H9 (cell line): ENCODE data around the gene ZBP1. TPM values are rescaled to one million over a fixed set of nuclear protein-coding genes. Genes with fewer than 3 reads are reported as not detected.

Experiments
- DNase-seq: peaks from one replicate; pipeline ENCODE4 v3.0.0-alpha.2; 2017
- H2AFZ ChIP-seq: one replicate; pipeline ENCODE4 v1.6.1; 2013; ENCODE audit warnings: mild to moderate bottlenecking, low read length, control low read depth, moderate library complexity
- H2AK5ac ChIP-seq: 2 replicates; pipeline ENCODE4 v1.6.1; 2013; ENCODE audit warnings: low read length, control low read depth, mixed read lengths; ENCODE audit not compliant: insufficient read length
- H2BK120ac ChIP-seq: one replicate; pipeline ENCODE4 v1.6.1; 2013; ENCODE audit warnings: low read depth, mild to moderate bottlenecking, low read length, control low read depth, inconsistent platforms; ENCODE audit not compliant: poor library complexity, severe bottlenecking
- H2BK12ac ChIP-seq: 2 replicates; pipeline ENCODE4 v1.6.1; 2013; ENCODE audit warnings: low read length, control low read depth, mixed read lengths, low read depth; ENCODE audit not compliant: insufficient read length
- H2BK15ac ChIP-seq: 2 replicates; pipeline ENCODE4 v1.6.1; 2013; ENCODE audit warnings: low read depth, low read length, control low read depth
- H2BK20ac ChIP-seq: one replicate; pipeline ENCODE4 v1.6.1; 2013; ENCODE audit warnings: low read depth, mild to moderate bottlenecking, low read length, control low read depth, inconsistent platforms; ENCODE audit not compliant: poor library complexity, severe bottlenecking
- H2BK5ac ChIP-seq: 2 replicates; pipeline ENCODE4 v1.6.1; 2013; ENCODE audit warnings: low read length, control low read depth, mixed read lengths; ENCODE audit not compliant: insufficient read length
- H3K14ac ChIP-seq: 2 replicates; pipeline ENCODE4 v1.6.1; 2013; ENCODE audit warnings: low read length, control low read depth; ENCODE audit not compliant: insufficient read depth
- H3K18ac ChIP-seq: 2 replicates; pipeline ENCODE4 v1.6.1; 2013; ENCODE audit warnings: low read depth, mild to moderate bottlenecking, mixed read lengths, low read length, control low read depth; ENCODE audit not compliant: insufficient read length
- H3K23ac ChIP-seq: 2 replicates; pipeline ENCODE4 v1.6.1; 2013; ENCODE audit warnings: low read length, control low read depth, mixed read lengths, low read depth; ENCODE audit not compliant: insufficient read length
- H3K23me2 ChIP-seq: 2 replicates; pipeline ENCODE4 v1.6.1; 2013; ENCODE audit warnings: low read depth, mild to moderate bottlenecking, mixed read lengths, low read length, control low read depth; ENCODE audit not compliant: insufficient read length, poor library complexity, severe bottlenecking
- H3K27ac ChIP-seq: 2 replicates; pipeline ENCODE4 v1.5.1; 2013; ENCODE audit warnings: low read length, control low read depth, mixed read lengths, low read depth; ENCODE audit not compliant: insufficient read length
- H3K27me3 ChIP-seq: 2 replicates; pipeline ENCODE4 v1.6.1; 2013; ENCODE audit warnings: low read length, control low read depth, inconsistent platforms; ENCODE audit not compliant: insufficient read depth
- H3K4ac ChIP-seq: 2 replicates; pipeline ENCODE4 v1.6.1; 2013; ENCODE audit warnings: low read depth, mild to moderate bottlenecking, control low read depth, inconsistent platforms, low read length, moderate library complexity
- H3K4me1 ChIP-seq: 2 replicates; pipeline ENCODE4 v1.6.1; 2013; ENCODE audit warnings: low read length, control low read depth, inconsistent platforms; ENCODE audit not compliant: insufficient read depth
- H3K4me2 ChIP-seq: 2 replicates; pipeline ENCODE4 v1.6.1; 2013; ENCODE audit warnings: low read length, control low read depth, mixed read lengths; ENCODE audit not compliant: insufficient read length, insufficient read depth
- H3K56ac ChIP-seq: 2 replicates; pipeline ENCODE4 v1.6.1; 2013; ENCODE audit warnings: low read depth, mild to moderate bottlenecking, mixed read lengths, low read length, control low read depth; ENCODE audit not compliant: insufficient read length
- H3K79me1 ChIP-seq: 2 replicates; pipeline ENCODE4 v1.6.1; 2013; ENCODE audit warnings: low read depth, mild to moderate bottlenecking, moderate library complexity, low read length, control low read depth, inconsistent platforms; ENCODE audit not compliant: insufficient read depth, poor library complexity, severe bottlenecking
- H3K79me2 ChIP-seq: 2 replicates; pipeline ENCODE4 v1.6.1; 2013; ENCODE audit warnings: low read length, control low read depth, inconsistent platforms; ENCODE audit not compliant: insufficient read depth
- H3K9ac ChIP-seq: 2 replicates; pipeline ENCODE4 v1.6.1; 2013; ENCODE audit warnings: low read length, control low read depth, mixed read lengths; ENCODE audit not compliant: insufficient read length; ENCODE audit errors: extremely low read depth
- H3K9me3 ChIP-seq: one replicate; pipeline ENCODE4 v1.6.1; 2013; ENCODE audit warnings: low read depth, low read length, inconsistent platforms; ENCODE audit not compliant: control insufficient read depth
- H3T11ph ChIP-seq: one replicate; pipeline ENCODE4 v1.6.1; 2013; ENCODE audit warnings: mild to moderate bottlenecking, low read length, control low read depth, inconsistent platforms
- H4K20me1 ChIP-seq: one replicate; pipeline ENCODE4 v1.6.1; 2013; ENCODE audit not compliant: control insufficient read depth, insufficient read length, insufficient read depth
- H4K5ac ChIP-seq: 2 replicates; pipeline ENCODE4 v1.6.1; 2013; ENCODE audit warnings: low read depth, mild to moderate bottlenecking, mixed read lengths, low read length, control low read depth; ENCODE audit not compliant: insufficient read length
- H4K8ac ChIP-seq: replicated peaks from 2 replicates; pipeline ENCODE4 v1.6.1; 2013; ENCODE audit warnings: low read length, control low read depth, mixed read lengths, low read depth; ENCODE audit not compliant: insufficient read length
- H4K91ac ChIP-seq: 2 replicates; pipeline ENCODE4 v1.6.1; 2013; ENCODE audit warnings: low read depth, mild to moderate bottlenecking, moderate library complexity, mixed read lengths, low read length, control low read depth; ENCODE audit not compliant: insufficient read length
- H3K27ac Mint-ChIP-seq, 3 experiments: 2 replicates in 2 of 3; 3 replicates in 1 of 3; pipeline ENCODE4 v1.8.0; 2020 to 2021; ENCODE audit warnings: mixed read lengths in 3 of 3, mild to moderate bottlenecking in 1 of 3, moderate library complexity in 1 of 3
- H3K27me3 Mint-ChIP-seq: 2 replicates; pipeline ENCODE4 v1.8.0; 2021; ENCODE audit warnings: low read depth, mild to moderate bottlenecking, moderate library complexity, mixed read lengths
- H3K36me3 Mint-ChIP-seq, 3 experiments: 2 replicates in 2 of 3; 3 replicates in 1 of 3; pipeline ENCODE4 v1.8.0; 2020 to 2021; ENCODE audit warnings: low read depth in 3 of 3, mixed read lengths in 3 of 3; ENCODE audit not compliant: insufficient read depth in 1 of 3
- H3K4me1 Mint-ChIP-seq, 2 experiments: 2 replicates each; pipeline ENCODE4 v1.8.0; 2020; ENCODE audit warnings: mixed read lengths in 2 of 2
- H3K4me3 Mint-ChIP-seq, 2 experiments: 2 replicates in 1 of 2; 3 replicates in 1 of 2; pipeline ENCODE4 v1.8.0; 2020 to 2021; ENCODE audit warnings: mild to moderate bottlenecking in 2 of 2, mixed read lengths in 2 of 2, moderate library complexity in 1 of 2
- H3K9me3 Mint-ChIP-seq, 2 experiments: 2 replicates in 1 of 2; 3 replicates in 1 of 2; pipeline ENCODE4 v1.8.0; 2020; ENCODE audit warnings: mild to moderate bottlenecking in 2 of 2, mixed read lengths in 2 of 2, moderate library complexity in 1 of 2
- CTCF ChIP-seq: fragments of 200-600 bp; sonication (generic); conservative IDR thresholded peaks from 3 replicates; pipeline ENCODE4 v1.8.0; 2021; ENCODE audit warnings: antibody characterized with exemption, mild to moderate bottlenecking
- WGBS: extraction: QIAGEN DNeasy Blood & Tissue Kit; methylation state at CpG from one replicate; pipeline ENCODE4 v1.1.7; 2013; ENCODE audit warnings: missing lambda C conversion rate, low lambda C conversion rate, mixed read lengths; ENCODE audit not compliant: insufficient read length; ENCODE audit errors: extremely low coverage; 5-methylcytosine and 5-hydroxymethylcytosine counted together
- total RNA-seq: library from RNA; stranded (reverse); gene quantifications from 2 replicates; pipeline ENCODE4 v1.2.1, GENCODE V29; 2021

Gene ZBP1
- total RNA-seq, 1 experiment from 2014 or later: not detected

- peaks cover 0 to 8% (median 0%) of the 10 kb centered on the region in 3 experiments; a peak in 3 of 7 replicates for H3K36me3 Mint-ChIP-seq
- Histone ChIP-seq H3K18ac (no peak overlapping the region), H3K79me2 (peaks cover 20% of the 10 kb centered on the region; the same call in 1 of the 2 replicates), H2BK5ac (no peak overlapping the region), H4K91ac (no peak overlapping the region), H3K23ac (no peak overlapping the region), H4K5ac (no peak overlapping the region), H2BK15ac (no peak overlapping the region), H3K14ac (no peak overlapping the region), H3K27ac (no peak overlapping the region), H3K4ac (no peak overlapping the region), H3K4me1 (no peaks in the 10 kb centered on the region; the same call in 1 of the 2 replicates), H2AK5ac (no peak overlapping the region), H4K20me1 (no peaks in the 10 kb centered on the region), H3T11ph (no peak overlapping the region), H4K8ac (no peak overlapping the region), H2BK20ac (no peak overlapping the region), H3K4me2 (no peak overlapping the region), H3K23me2 (no peaks in the 10 kb centered on the region), H2BK120ac (no peak overlapping the region), H3K56ac (no peak overlapping the region), H3K79me1 (no peaks in the 10 kb centered on the region), H2BK12ac (no peak overlapping the region), H3K27me3 (no peaks in the 10 kb centered on the region), H3K9me3 (no peaks in the 10 kb centered on the region), H2AFZ (no peak overlapping the region), H3K9ac (no peak overlapping the region)
- no peaks in the 10 kb centered on the region for H3K27me3 Mint-ChIP-seq
- no peak overlapping the region; a peak in 1 of 7 replicates for H3K27ac Mint-ChIP-seq
- TF ChIP-seq CTCF: no peak
- H3K4me1 Mint-ChIP-seq: peaks cover 54 to 58% of the 10 kb centered on the region in 2 experiments
- WGBS: no CpG with 5 or more reads among the region's 21 CpGs
- DNase-seq: no peak
- peak overlapping the region in 1 of 2 experiments; percentile 41; a peak in 1 of 5 replicates for H3K4me3 Mint-ChIP-seq
- no peaks in the 10 kb centered on the region for H3K9me3 Mint-ChIP-seq
These were observed 46.0 kb upstream of the ZBP1 start for GRCh38 chr20:57666106-57666833.
